K562 (cell line): ENCODE results near the gene ARL17A. TPM values are rescaled to one million over a fixed set of nuclear protein-coding genes. Genes with fewer than 3 reads are reported as not detected.
A peak's percentile ranks its signal among the peaks of the same experiment; 100 is the strongest.
"Not testable (repeated sequence)": the region's sequence is repeated elsewhere in the genome, so short reads cannot be mapped to it uniquely, and the experiment has no call there.

ENCODE experiments used
- ATAC-seq: fragments of 200-7000 bp; cut with Tn5 transposase; 3 replicates; pipeline ENCODE4 v1.9.1; 2020; ENCODE audit warnings: moderate library complexity
- BruUV-seq: library from RNA; stranded (reverse); fragments of 400-500 nt; replicated peaks from 2 replicates; lab custom pipeline; 2021; lab: Mats Ljungman, UMichigan
- CTCF ChIA-PET: fragments of 300-600 bp; formaldehyde crosslinking; extraction: SDS; loops from one replicate; lab custom pipeline; 2021; ENCODE audit warnings: low intra/inter-chr PET ratio; lab: Yijun Ruan, JAX
- POLR2A ChIA-PET: fragments of 300-600, 350-650 bp; sonication (Branson Sonifier 250); formaldehyde crosslinking; extraction: SDS; loops from one replicate; lab custom pipeline; 2021; ENCODE audit warnings: antibody characterized with exemption, inconsistent platforms; lab: Yijun Ruan, JAX
- DNase-seq, 4 experiments: peaks; one replicate each; pipeline versions ENCODE4 v3.0.0 to v3.0.0-alpha.2; 2011 to 2018; ENCODE audit warnings: low spot score in 3 of 4, mixed read lengths in 3 of 4; ENCODE audit errors: extremely low read depth in 1 of 4
- FAIRE-seq: peaks from 2 replicates; lab custom pipeline; 2011; peaks lifted over from hg19 to GRCh38; lab: Jason Lieb, UNC
- H2AFZ ChIP-seq: 2 replicates; pipeline ENCODE4 v1.6.0; 2011; ENCODE audit warnings: low read depth, low read length, control low read depth, inconsistent platforms
- H3K27ac ChIP-seq: fragments of 200-600 bp; 3 replicates; pipeline ENCODE4 v1.8.0; 2011; ENCODE audit warnings: low read depth, mild to moderate bottlenecking, control low read depth, inconsistent platforms, low read length, moderate library complexity, mixed read lengths; ENCODE audit errors: extremely low read depth
- H3K27me3 ChIP-seq, 2 experiments: fragments of 300-600 bp in 1 of 2; 2 replicates in 1 of 2; 3 replicates in 1 of 2; pipeline versions ENCODE4 v1.6.0 to v1.8.0; 2011; ENCODE audit warnings: inconsistent platforms in 2 of 2, low read length in 2 of 2, mild to moderate bottlenecking in 1 of 2, mixed read lengths in 1 of 2, moderate library complexity in 1 of 2; ENCODE audit not compliant: control insufficient read depth in 2 of 2, insufficient read depth in 2 of 2
- H3K36me3 ChIP-seq: fragments of 300-600 bp; 3 replicates; pipeline ENCODE4 v1.8.0; 2011; ENCODE audit warnings: mild to moderate bottlenecking, low read length, inconsistent platforms; ENCODE audit not compliant: control insufficient read depth, insufficient read depth
- H3K4me1 ChIP-seq, 2 experiments: fragments of 200-600 bp in 1 of 2; replicated peaks in 1 of 2; 2 replicates in 1 of 2; 3 replicates in 1 of 2; pipeline versions ENCODE4 v1.5.1 to v1.8.0; 2011; ENCODE audit warnings: inconsistent platforms in 2 of 2, low read length in 2 of 2, mild to moderate bottlenecking in 1 of 2, mixed read lengths in 1 of 2, moderate library complexity in 1 of 2; ENCODE audit not compliant: control insufficient read depth in 2 of 2, insufficient read depth in 2 of 2
- H3K4me2 ChIP-seq: 2 replicates; pipeline ENCODE4 v1.6.1; 2011; ENCODE audit warnings: low read length, control low read depth, inconsistent platforms, mixed read lengths; ENCODE audit not compliant: insufficient read depth
- H3K4me3 ChIP-seq: fragments of 200-600 bp; sonication (generic), shearing (Covaris generic); 2 replicates; pipeline ENCODE4 v1.5.1; 2016; ENCODE audit warnings: control low read depth, inconsistent platforms
- H3K79me2 ChIP-seq: fragments of 200-600 bp; 3 replicates; pipeline ENCODE4 v1.8.0; 2011; ENCODE audit warnings: low read length, inconsistent platforms; ENCODE audit not compliant: control insufficient read depth, insufficient read depth
- H3K9ac ChIP-seq, 2 experiments: 2 replicates each; pipeline versions ENCODE4 v1.6.0 to v1.6.1; 2011; ENCODE audit warnings: low read depth in 2 of 2, low read length in 2 of 2, control low read depth in 1 of 2, inconsistent platforms in 1 of 2, mild to moderate bottlenecking in 1 of 2, mixed read lengths in 1 of 2; ENCODE audit not compliant: insufficient read depth in 1 of 2
- H3K9me1 ChIP-seq: one replicate; pipeline ENCODE4 v1.6.0; 2011; ENCODE audit warnings: inconsistent platforms, mild to moderate bottlenecking, low read length, moderate library complexity; ENCODE audit not compliant: control insufficient read depth, insufficient read depth
- H3K9me3 ChIP-seq: replicated peaks from 2 replicates; pipeline ENCODE4 v1.5.1; 2011; ENCODE audit warnings: low read depth, low read length, inconsistent platforms; ENCODE audit not compliant: control insufficient read depth, insufficient read depth
- H4K20me1 ChIP-seq: replicated peaks from 2 replicates; pipeline ENCODE4 v1.6.1; 2011; ENCODE audit warnings: low read length, inconsistent platforms, mixed read lengths; ENCODE audit not compliant: control insufficient read depth, insufficient read depth
- ATF3 ChIP-seq, 2 experiments: fragments of 450-650 bp in 1 of 2; sonication (generic) in 1 of 2; formaldehyde crosslinking in 1 of 2; IDR thresholded peaks in 1 of 2; conservative IDR thresholded peaks in 1 of 2; 2 replicates each; pipeline versions ENCODE4 v1.6.1 to v1.8.1; 2016 to 2023; ENCODE audit warnings: mild to moderate bottlenecking in 2 of 2, moderate library complexity in 2 of 2, inconsistent platforms in 1 of 2, missing genetic modification reagents in 1 of 2
- ATF7 ChIP-seq: fragments of 450-650 bp; IDR thresholded peaks from 2 replicates; pipeline ENCODE4 v1.7.1; 2014; ENCODE audit warnings: mild to moderate bottlenecking, moderate library complexity
- WGBS: fragments of 100-300 bp; shearing (Covaris generic); methylation state at CpG from one replicate; pipeline ENCODE4 v1.1.6; 2016; ENCODE audit warnings: low coverage, mixed read lengths; ENCODE audit not compliant: insufficient coverage; ENCODE audit errors: missing lambda C conversion rate; 5-methylcytosine and 5-hydroxymethylcytosine counted together
- in situ Hi-C: fragments of 300-500 bp; cut with MboI; formaldehyde crosslinking; loops from 4 replicates; pipeline ENCODE4 v1.15.0; 2018; ENCODE audit warnings: inconsistent platforms, mixed read lengths
- intact Hi-C: fragments of 100-400 bp; cut with micrococcal nuclease; formaldehyde crosslinking; loops from 2 replicates; pipeline ENCODE4 v1.14.2; 2022
- polyA plus RNA-seq, 8 experiments: library from polyadenylated mRNA; depleted of rRNA in 4 of 8; stranded (reverse) in 5 of 8; unstranded in 3 of 8; fragments of >200 nt; fragmentation: Nextera tagmentation in 2 of 8; fragmentation: Illumina TruSeq in 1 of 8; extraction: Ambion mirVana in 2 of 8; extraction: Trizol in 1 of 8; gene quantifications; 2 replicates each; pipeline versions ENCODE4 v1.2.1 to v1.2.3, GENCODE V29; 2011 to 2014; ENCODE audit warnings: inconsistent platforms in 1 of 8, missing spikeins in 1 of 8
- total RNA-seq, 7 experiments: library from RNA; depleted of rRNA in 6 of 7; stranded (reverse); fragments of >200 nt in 6 of 7; fragmentation: Illumina TruSeq in 2 of 7; extraction: Trizol in 2 of 7; gene quantifications; 2 replicates each; pipeline versions ENCODE4 v1.2.1 to v1.2.3, GENCODE V29; 2011 to 2021; ENCODE audit warnings: low replicate concordance in 1 of 7

ARL17A gene
- total and polyA plus RNA-seq, 9 of the 15 experiments (the other 6 are each of a cell fraction or from before 2014, with no cell fraction given) = 4.7 to 24.8 (median 14.0) TPM

- H3K4me1 ChIP-seq, H3K4me3 ChIP-seq, H3K36me3 ChIP-seq, H3K27ac ChIP-seq, H2AFZ ChIP-seq, BruUV-seq, H3K27me3 ChIP-seq, FAIRE-seq, H4K20me1 ChIP-seq, H3K9me1 ChIP-seq, intact Hi-C loops, in situ Hi-C loops, H3K79me2 ChIP-seq, H3K9ac ChIP-seq, H3K9me3 ChIP-seq, DNase-seq, ATAC-seq, H3K4me2 ChIP-seq, CTCF ChIA-PET, POLR2A ChIA-PET: not testable (repeated sequence)
- WGBS = no CpG with 5 or more reads among the region's 3 CpGs
These were observed 21.3 kb upstream of the ARL17A start for GRCh38 chr17:46600767-46601166.

GRCh38 chr17:46598344-46598931 is 18.9 kb upstream of the ARL17A start:
- H3K27ac ChIP-seq; H3K9ac ChIP-seq; CTCF ChIA-PET; H3K9me1 ChIP-seq; H3K4me1 ChIP-seq; H3K4me2 ChIP-seq; H2AFZ ChIP-seq; DNase-seq; H3K36me3 ChIP-seq; FAIRE-seq; intact Hi-C loops; H3K9me3 ChIP-seq; H3K79me2 ChIP-seq; H3K4me3 ChIP-seq; H3K27me3 ChIP-seq; POLR2A ChIA-PET; H4K20me1 ChIP-seq; in situ Hi-C loops; TF ChIP-seq ATF3 (CRISPR knock-in tag; conservative IDR thresholded peaks at IDR 0.05): not testable (repeated sequence)
- TSS peak; percentile 7 for BruUV-seq
- WGBS = 0% methylated on average over 2 of the region's 3 CpGs
- TF ChIP-seq ATF3 (IDR thresholded peaks at IDR 0.05) = peak; percentile 32; the same call in 1 of the 2 replicates
- 0 out of 2 replicates have a peak, but pooled peaks have one; percentile 21 for TF ChIP-seq ATF7
- ATAC-seq = peak; percentile 61

GRCh38 chr17:46591332-46591731 is 11.8 kb upstream of the ARL17A start:
- H3K4me1 ChIP-seq, H3K4me2 ChIP-seq, H3K9ac ChIP-seq, H3K9me1 ChIP-seq, H3K9me3 ChIP-seq, H3K27me3 ChIP-seq, H3K79me2 ChIP-seq, DNase-seq, in situ Hi-C loops, H3K27ac ChIP-seq, intact Hi-C loops, CTCF ChIA-PET, H3K36me3 ChIP-seq, H2AFZ ChIP-seq, H3K4me3 ChIP-seq, POLR2A ChIA-PET, H4K20me1 ChIP-seq: not testable (repeated sequence)
- FAIRE-seq (peak; percentile 75), ATAC-seq (peak; percentile 81)
- BruUV-seq = TSS peak; percentile 41
- no CpG with 5 or more reads among the region's 7 CpGs for WGBS
